ENCODE measurements around the gene IP6K1.

Gene IP6K1

DNA sequence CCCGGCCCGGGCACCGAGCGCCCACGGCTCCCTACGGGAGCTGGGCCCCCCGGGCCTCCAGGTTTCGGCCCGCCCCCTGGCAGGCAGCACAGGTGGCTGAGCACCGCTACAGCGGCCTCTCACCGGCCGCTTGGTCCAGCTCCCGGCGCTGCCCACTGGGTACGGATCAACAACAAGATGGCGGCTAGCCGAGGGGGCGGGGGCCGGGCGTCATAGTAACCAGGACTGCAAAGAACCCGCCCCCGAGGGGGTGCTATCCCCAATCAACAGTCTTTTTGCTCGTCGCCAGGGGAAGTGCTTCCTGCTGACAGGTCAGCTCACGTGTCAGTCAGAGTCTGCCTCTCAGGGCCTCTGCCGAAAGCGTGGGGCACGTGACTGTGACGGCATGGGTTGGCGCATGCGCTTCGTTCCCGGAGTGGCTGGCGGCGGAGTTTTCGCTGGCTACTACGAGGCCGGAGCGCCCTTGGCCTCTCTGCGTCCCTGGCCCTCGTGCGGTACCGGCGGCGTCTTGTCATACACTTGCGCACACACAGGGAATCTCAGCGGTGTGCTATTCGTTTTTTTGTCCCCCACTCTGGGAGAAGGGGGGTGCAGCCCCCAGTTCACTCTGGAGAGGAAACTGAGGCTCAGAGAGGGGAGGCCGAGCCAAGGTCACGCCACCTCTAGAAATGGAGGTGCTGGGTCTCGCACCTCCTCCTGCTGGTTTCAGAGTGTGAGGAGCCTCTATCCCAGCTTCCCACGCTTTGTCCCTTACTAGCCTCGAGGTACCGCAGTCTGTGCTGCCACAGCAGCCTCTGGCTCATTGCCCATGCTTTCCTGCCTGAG lies at the start of gene IP6K1:
Gene IP6K1 (minus strand): TSS at position 186 of the 825 bp plus-strand sequence. CDS start 38,502 bp downstream, outside the sequence.
- TF ChIP-seq GATA3 (IDR thresholded peaks at IDR 0.05; ENCODE audit: low read depth, low read length) (no peak), GATA2 (IDR thresholded peaks at IDR 0.05; ENCODE audit: low read depth, low read length) (no peak; the same call in 1 of the 2 replicates)

DNA sequence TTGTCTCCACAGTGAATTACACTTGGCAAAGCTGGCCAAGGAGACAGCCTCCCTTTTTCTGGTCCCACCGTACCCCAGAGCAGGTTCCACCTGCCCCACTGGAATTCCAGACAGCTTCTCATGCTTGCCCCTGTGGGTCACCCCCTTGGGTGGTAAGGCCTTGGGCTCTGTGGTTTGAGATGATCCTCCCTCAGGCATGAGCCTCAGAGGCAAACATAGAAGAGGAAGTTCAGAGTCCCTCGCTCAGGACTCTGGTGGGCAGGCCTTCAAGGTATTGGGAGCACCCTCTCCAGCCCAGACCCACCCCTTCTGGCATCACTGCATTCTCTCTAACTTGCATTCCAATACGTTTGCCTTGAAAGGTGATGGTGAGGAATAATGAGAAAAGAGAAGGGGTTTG lies 45.0 kb upstream of the IP6K1 start:
- TF ChIP-seq GATA3 (IDR thresholded peaks at IDR 0.05; ENCODE audit: low read depth, low read length) (no peak), GATA2 (IDR thresholded peaks at IDR 0.05; ENCODE audit: low read depth, low read length) (no peak)

DNA sequence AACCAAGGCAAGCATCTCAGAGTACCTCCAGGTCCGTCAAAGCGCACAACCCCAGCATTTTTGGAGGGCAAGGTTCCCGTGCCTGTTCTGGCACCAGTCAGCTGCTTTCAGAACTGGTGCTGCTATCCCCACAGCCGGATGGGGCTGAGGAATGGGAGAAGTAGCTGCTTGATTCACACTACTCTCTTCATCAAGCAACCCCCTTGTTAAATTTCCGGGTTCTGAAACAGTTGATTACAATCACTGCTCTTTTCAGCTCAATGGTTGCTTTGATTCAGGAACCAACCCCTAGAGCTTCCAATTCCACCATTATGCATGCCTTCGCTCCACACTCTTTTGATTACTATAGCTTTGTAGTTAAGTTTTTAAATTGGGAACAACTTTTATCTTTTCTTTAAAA lies 39.7 kb upstream of the IP6K1 start:
- TF ChIP-seq GATA3 (IDR thresholded peaks at IDR 0.05; ENCODE audit: low read depth, low read length), result no peak
- TF ChIP-seq GATA2 (IDR thresholded peaks at IDR 0.05; ENCODE audit: low read depth, low read length), result no peak

DNA sequence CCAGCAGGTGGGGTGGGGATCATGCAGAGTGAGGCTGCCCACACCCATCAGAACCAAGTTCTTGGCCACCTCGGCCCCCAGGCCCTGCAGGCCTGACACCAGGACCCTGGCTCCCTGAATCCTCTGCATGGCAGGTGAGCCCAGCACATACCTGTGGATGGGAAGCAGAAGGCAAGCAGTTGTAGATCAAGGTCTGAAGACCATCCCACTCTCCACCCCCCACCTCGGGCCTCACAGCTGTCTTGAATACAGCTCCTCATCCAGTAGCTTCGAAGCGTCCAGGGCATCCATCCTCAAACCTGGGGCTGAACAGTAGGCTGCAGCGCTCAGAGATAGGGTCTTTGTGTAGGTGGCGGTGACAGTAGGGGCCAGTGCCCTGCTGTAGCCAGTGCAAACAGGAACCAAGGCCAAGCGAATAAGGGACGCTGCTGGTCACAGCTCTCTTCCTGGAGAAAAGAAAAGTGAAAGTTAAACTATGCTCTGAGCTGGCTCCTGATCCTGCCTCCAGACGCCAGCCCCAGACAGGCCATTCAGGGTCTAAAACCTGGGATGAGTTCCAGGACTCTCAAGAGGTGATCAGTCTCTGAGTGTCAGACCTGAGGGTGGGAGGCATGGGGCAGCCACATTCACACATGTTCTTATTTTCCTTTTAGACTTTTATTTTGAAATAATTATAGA lies 27.3 kb upstream of the IP6K1 start, which contains the start of gene UBA7:
Gene UBA7 (minus strand): TSS at position 457 of the 678 bp plus-strand sequence. CDS start 166 bp downstream, at position 291.
- TF ChIP-seq GATA3 (IDR thresholded peaks at IDR 0.05; ENCODE audit: low read depth, low read length) (no peak), GATA2 (IDR thresholded peaks at IDR 0.05; ENCODE audit: low read depth, low read length) (no peak)

DNA sequence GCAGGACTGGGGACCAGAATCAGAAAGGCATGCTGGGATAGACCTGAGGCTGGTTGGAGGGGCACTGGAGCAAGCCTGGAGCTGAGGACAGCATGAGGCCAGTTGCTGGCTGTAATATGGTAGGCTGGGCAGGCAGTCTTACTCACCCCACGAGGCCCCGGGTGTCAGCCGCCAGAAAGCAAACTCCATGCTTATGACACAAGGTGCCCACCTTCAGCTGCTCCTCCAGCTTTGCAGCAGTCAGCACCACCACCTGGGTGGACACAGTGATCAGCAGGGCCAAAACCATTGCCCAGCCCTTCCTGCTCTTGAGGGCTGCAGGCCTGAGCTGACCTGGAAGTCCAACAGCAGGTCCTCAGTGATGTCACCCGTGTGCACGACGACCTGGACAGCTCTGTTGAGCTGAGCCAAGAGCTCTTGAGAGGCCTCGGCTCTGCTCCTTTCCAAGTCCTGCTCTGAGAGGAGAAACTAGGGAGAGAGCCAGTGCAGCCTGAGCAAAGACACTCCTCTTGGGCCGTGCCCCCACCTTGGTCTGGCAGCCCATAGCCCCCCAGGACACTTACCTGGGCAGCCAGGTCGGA lies 26.7 kb upstream of the IP6K1 start:
- TF ChIP-seq GATA2 (IDR thresholded peaks at IDR 0.05; ENCODE audit: low read depth, low read length) (no peak), GATA3 (IDR thresholded peaks at IDR 0.05; ENCODE audit: low read depth, low read length) (no peak)

DNA sequence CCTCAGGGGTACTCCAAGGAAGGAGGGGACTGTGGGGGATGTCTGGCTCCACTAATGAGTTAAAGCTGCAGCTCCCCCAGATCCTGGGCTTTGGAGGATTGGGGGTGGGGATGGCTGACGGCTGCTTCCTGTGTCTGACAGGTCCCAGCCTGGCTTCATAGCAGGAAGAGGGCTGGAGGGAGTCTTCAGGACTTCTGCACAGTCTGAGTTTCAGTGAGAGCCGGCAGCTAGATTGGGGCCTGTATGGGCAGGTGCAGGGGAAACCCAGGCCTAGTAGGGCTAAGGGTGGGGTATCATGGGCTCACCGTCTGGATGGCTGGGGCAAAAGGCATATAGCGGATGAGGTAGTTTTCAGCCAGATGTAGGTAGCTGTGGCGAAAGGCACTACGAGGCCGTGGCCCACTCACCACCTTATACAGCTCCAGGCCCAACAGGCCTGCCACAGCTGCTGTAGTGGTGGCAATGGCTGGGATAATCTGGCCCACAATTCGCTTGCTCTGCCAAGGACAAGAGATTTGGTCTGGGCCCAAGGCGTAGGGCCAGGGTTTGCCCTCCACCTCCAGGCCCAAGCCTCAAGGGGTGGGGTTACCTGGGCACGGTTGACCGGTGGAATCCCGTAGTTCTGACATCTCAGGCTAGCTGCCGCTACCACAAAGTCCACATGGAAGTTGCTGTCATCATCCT lies 21.2 kb upstream of the IP6K1 start:
- TF ChIP-seq GATA2 (IDR thresholded peaks at IDR 0.05; ENCODE audit: low read depth, low read length) (no peak), GATA3 (IDR thresholded peaks at IDR 0.05; ENCODE audit: low read depth, low read length) (no peak)

DNA sequence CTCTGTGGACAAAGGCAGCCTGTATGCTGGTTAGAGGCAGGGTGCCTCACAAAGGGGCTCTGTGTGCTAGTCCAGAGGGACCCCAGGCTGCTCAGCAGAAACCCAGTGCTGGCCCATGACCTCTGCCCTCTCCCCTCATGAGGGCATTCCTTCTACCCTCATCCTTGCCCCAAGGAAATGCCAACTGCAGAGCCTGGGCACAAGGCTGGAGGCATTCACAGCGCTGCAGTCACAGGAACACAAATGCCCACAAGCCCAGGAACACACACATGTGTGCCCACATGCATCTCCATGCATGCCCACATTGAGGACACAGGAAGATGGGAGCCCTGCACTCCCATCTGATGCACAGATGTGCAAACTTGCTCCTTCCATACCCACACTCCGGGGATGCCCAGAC lies 20.5 kb upstream of the IP6K1 start:
- no peak for TF ChIP-seq GATA2 (IDR thresholded peaks at IDR 0.05; ENCODE audit: low read depth, low read length)
- no peak for TF ChIP-seq GATA3 (IDR thresholded peaks at IDR 0.05; ENCODE audit: low read depth, low read length)

DNA sequence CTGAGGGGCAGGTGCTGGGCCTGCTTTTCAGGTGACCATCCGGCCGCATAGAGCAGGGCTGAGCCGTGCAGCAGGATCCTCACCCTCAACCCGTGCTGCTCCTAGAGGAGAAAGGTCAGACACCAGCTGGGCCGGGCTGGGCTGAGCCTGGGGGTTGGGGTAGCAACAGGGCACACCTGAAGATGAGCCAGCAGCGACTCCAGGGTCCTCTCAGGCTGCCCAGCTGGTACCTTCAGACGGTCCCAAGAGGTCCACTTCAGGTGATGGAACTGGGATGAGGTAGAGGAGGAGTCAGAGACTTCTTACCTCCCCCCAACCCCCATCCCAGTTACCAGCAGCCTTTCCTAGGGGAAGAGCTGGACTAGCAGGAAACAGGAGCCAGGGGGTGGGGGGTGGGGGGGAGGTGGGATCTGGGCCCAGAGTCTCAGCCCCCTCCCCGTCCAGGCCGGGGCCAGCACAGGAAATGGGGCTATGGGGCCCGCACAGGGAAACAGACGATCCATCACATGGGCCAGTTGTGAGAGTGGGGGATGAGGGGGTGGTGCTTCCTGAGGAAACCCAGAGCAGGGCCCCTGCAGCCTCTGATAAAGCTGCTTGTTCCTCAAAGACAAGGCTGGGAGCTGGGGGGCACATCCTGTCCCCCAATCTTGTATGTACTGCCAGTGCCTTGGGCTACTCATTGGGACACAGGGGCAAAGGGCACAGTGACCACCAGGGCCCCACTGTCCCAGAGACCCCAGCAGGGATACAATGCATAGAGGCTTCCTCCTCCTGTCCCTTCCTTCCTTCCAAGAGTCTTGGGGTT lies 19.8 kb upstream of the IP6K1 start:
- TF ChIP-seq GATA3 (IDR thresholded peaks at IDR 0.05; ENCODE audit: low read depth, low read length), result no peak

DNA sequence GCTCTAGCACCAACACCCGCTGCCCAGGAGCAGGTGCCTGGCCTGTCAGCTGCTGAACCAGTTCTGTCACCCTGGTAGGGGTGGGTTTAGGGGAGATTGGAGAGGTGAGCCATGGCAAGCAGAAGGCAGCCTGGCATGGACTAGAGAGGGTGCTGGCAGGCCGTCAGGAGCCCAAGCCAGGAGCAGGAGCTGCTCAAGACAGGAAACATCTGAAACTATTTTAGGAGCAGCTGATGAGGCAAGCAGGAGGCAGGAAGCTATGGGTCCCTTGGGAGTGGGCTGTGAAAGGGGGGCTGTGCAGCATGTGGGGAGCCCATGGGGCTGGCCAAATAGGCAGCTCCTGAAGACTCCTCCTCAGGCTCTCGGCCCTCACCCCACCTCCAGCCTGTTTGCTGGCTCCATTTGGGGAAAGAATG lies 19.0 kb upstream of the IP6K1 start:
- no peak for TF ChIP-seq GATA3 (IDR thresholded peaks at IDR 0.05; ENCODE audit: low read depth, low read length)
- TF ChIP-seq GATA2 (IDR thresholded peaks at IDR 0.05; ENCODE audit: low read depth, low read length), result no peak

DNA sequence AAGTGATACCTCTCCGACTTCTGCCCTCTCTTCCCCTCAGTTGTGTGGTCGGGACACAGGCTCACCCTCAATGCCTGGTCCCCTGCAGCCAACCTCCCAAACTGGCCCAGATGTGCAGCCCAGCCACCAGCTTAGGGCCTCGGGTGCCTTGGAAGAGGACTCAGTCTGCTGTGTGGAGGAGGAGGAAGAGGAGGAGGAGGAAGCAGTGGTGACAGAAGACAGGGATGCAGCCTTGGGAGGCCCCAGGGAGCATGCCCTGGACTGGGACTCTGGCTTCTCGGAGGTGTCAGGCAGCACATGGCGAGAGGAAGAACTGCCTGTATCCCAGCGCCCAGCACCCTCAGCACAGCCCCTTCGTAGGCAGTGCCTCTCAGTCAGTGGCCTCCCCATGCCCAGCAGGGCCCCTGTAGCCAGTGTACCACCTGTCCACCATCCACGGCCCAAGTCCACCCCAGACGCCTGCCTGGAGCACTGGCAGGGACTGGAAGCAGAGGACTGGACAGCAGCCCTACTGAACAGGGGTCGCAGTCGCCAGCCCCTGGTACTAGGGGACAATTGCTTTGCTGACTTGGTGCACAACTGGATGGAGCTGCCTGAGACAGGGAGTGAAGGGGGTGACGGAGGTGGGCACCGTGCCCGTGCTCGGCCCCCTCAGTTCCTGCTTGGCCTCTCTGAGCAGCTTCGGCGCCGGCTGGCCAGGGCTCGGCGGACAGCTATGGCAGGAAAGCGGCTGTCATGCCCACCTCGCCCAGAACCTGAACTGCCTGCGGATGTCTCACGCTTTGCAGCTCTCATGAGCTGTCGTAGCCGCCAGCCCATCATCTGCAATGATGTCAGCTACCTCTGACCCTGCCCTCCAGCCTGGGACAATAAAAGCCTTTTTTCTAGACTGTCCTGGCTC lies 18.0 kb upstream of the IP6K1 start:
- TF ChIP-seq GATA3 (IDR thresholded peaks at IDR 0.05; ENCODE audit: low read depth, low read length) (no peak), GATA2 (IDR thresholded peaks at IDR 0.05; ENCODE audit: low read depth, low read length) (no peak)

DNA sequence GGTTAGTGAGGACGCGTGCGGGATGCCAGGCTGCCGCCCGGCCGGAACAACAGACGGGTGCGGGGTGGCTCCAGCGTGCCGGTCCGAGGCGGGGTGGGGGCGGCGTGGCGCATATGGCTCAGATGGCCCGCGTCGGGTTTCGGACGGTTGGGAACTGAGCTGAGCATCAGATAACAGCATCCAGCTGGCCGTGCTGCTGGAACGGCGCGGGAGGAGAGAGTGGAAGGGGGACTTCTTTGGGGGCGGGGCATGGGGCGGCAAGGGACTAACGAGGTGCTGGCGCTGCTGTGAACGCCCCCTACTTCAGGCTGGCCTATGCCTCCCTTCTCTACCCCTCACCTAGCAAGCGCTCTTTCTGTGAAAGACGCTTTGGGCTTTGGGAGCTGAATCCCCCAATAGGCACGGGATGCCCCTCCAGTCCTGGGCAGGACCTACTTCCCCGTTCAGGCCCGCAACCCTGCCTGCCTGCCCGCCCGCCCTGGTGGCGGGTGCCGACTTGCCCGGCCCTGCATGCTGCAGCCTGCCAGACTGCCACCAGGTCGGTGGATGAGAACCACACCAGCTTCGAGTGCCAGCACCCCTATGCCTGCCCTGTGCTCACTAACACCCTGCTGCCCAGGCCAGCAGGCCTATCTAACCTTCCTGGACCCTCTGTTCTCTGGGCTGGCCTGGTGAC lies 17.3 kb upstream of the IP6K1 start:
- TF ChIP-seq GATA3 (IDR thresholded peaks at IDR 0.05; ENCODE audit: low read depth, low read length) (no peak), GATA2 (IDR thresholded peaks at IDR 0.05; ENCODE audit: low read depth, low read length) (peak; percentile 85)
